ENCODE measurements around the gene ITPR3.

GRCh38 chr6:33667776-33668175 lies 46.7 kb downstream of the ITPR3 start:
- TF ChIP-seq POLR2AphosphoS5 (IDR thresholded peaks at IDR 0.05) (no peak), CTCF (IDR thresholded peaks at IDR 0.05) (no peak), POLR2A (IDR thresholded peaks at IDR 0.05) (no peak), EP300 (IDR thresholded peaks at IDR 0.05; ENCODE audit: low read depth) (no peak)

Measured in transverse colon (tissue), 4 donors.